HCT116 (cell line): ENCODE data around the gene FTCD. TPM values are rescaled to one million over a fixed set of nuclear protein-coding genes. Genes with fewer than 3 reads are reported as not detected.

Experiments
- ATAC-seq: fragments of 200-7000 bp; cut with Tn5 transposase; 2 replicates; pipeline ENCODE4 v1.9.1; 2020; ENCODE audit warnings: mild to moderate bottlenecking, moderate library complexity
- BruUV-seq: library from RNA; stranded (reverse); fragments of 400-500 nt; replicated peaks from 2 replicates; lab custom pipeline; 2021; lab: Mats Ljungman, UMichigan
- CTCF ChIA-PET: fragments of 300-600 bp; sonication (Branson Sonifier 250); formaldehyde crosslinking; loops from one replicate; lab custom pipeline; 2021; ENCODE audit warnings: antibody characterized with exemption; lab: Charles Lee
- POLR2A ChIA-PET: fragments of 300-600, 350-600 bp; sonication (Branson Sonifier 250); formaldehyde crosslinking; loops from one replicate; lab custom pipeline; 2021; ENCODE audit warnings: antibody characterized with exemption; lab: Charles Lee
- RAD21 ChIA-PET, 2 experiments: fragments of 300-600 bp; sonication (Branson Sonifier 250); formaldehyde crosslinking; loops; one replicate each; lab custom pipeline; 2023; ENCODE audit warnings: low total read pairs in 2 of 2; ENCODE audit not compliant: uncharacterized antibody in 2 of 2, unreplicated experiment in 2 of 2, low non-redundant PET in 1 of 2; lab: Charles Lee
- DNase-seq: peaks from one replicate; pipeline ENCODE4 v3.0.0-alpha.2; 2010; ENCODE audit warnings: low read depth, low spot score
- H2AFZ ChIP-seq: fragments of 200-600 bp; shearing (Covaris generic), sonication (generic); 2 replicates; pipeline ENCODE4 v1.6.1; 2017; ENCODE audit warnings: low read depth, mixed run types, mixed read lengths, antibody characterized with exemption, low read length; ENCODE audit not compliant: poor library complexity, severe bottlenecking
- H3K27ac ChIP-seq: 2 replicates; pipeline ENCODE4 v1.5.1; 2012; ENCODE audit warnings: low read depth, low read length
- H3K27me3 ChIP-seq: fragments of 200-600 bp; sonication (generic); 2 replicates; pipeline ENCODE4 v1.6.1; 2016; ENCODE audit warnings: mixed run types, low read length, mixed read lengths; ENCODE audit not compliant: insufficient read depth
- H3K36me3 ChIP-seq, 2 experiments: fragments of 200-500 bp in 1 of 2; fragments of 200-600 bp in 1 of 2; sonication (Bioruptor generic) in 1 of 2; sonication (generic) in 1 of 2; 2 replicates each; pipeline versions ENCODE4 v1.5.1 to v1.6.1; 2014 to 2016; ENCODE audit warnings: low read length in 2 of 2, inconsistent platforms in 1 of 2, mixed read lengths in 1 of 2, mixed run types in 1 of 2; ENCODE audit not compliant: insufficient read depth in 2 of 2, control insufficient read depth in 1 of 2
- H3K4me1 ChIP-seq, 2 experiments: fragments of 200-600 bp in 1 of 2; sonication (generic) in 1 of 2; 2 replicates each; pipeline versions ENCODE4 v1.5.1 to v1.6.1; 2012 to 2017; ENCODE audit warnings: low read length in 2 of 2, inconsistent platforms in 1 of 2, mild to moderate bottlenecking in 1 of 2, mixed read lengths in 1 of 2, mixed run types in 1 of 2, moderate library complexity in 1 of 2; ENCODE audit not compliant: insufficient read depth in 2 of 2, control insufficient read depth in 1 of 2
- H3K4me2 ChIP-seq: fragments of 200-600 bp; sonication (generic); 2 replicates; pipeline ENCODE4 v1.6.1; 2017; ENCODE audit warnings: mixed run types, low read length, mixed read lengths
- H3K4me3 ChIP-seq, 2 experiments: fragments of 200-600 bp in 1 of 2; sonication (generic) in 1 of 2; replicated peaks in 1 of 2; 2 replicates each; pipeline ENCODE4 v1.5.1; 2011 to 2016; ENCODE audit warnings: low read length in 2 of 2, control low read depth in 1 of 2, low read depth in 1 of 2, mild to moderate bottlenecking in 1 of 2, mixed read lengths in 1 of 2, mixed run types in 1 of 2
- H3K79me2 ChIP-seq: fragments of 200-600 bp; sonication (generic); 2 replicates; pipeline ENCODE4 v1.6.1; 2017; ENCODE audit warnings: mild to moderate bottlenecking, mixed run types, low read length, moderate library complexity, mixed read lengths; ENCODE audit not compliant: insufficient read depth
- H3K9ac ChIP-seq: fragments of 200-600 bp; sonication (generic); 2 replicates; pipeline ENCODE4 v1.6.1; 2016; ENCODE audit warnings: low read length, mixed read lengths
- H3K9me2 ChIP-seq: fragments of 200-600 bp; sonication (generic), shearing (Covaris generic); 2 replicates; pipeline ENCODE4 v1.6.1; 2017; ENCODE audit warnings: mixed run types, mild to moderate bottlenecking, moderate library complexity; ENCODE audit not compliant: insufficient read depth
- H3K9me3 ChIP-seq, 2 experiments: fragments of 200-500 bp in 1 of 2; fragments of 200-600 bp in 1 of 2; sonication (Bioruptor generic) in 1 of 2; sonication (generic) in 1 of 2; 2 replicates each; pipeline ENCODE4 v1.6.1; 2014 to 2017; ENCODE audit warnings: low read length in 2 of 2, mixed read lengths in 2 of 2, inconsistent platforms in 1 of 2, low read depth in 1 of 2, mild to moderate bottlenecking in 1 of 2, mixed run types in 1 of 2, moderate library complexity in 1 of 2; ENCODE audit not compliant: control insufficient read depth in 1 of 2, insufficient read depth in 1 of 2
- H4K20me1 ChIP-seq: fragments of 200-600 bp; sonication (generic), shearing (Covaris generic); 2 replicates; pipeline ENCODE4 v1.6.1; 2017; ENCODE audit warnings: mixed run types, mild to moderate bottlenecking, moderate library complexity; ENCODE audit not compliant: insufficient read depth
- ATF3 ChIP-seq: IDR thresholded peaks from 2 replicates; pipeline ENCODE4 v1.6.1; 2012
- CBX3 ChIP-seq: IDR thresholded peaks from 2 replicates; pipeline ENCODE4 v1.6.1; 2012; ENCODE audit warnings: low read depth
- CEBPB ChIP-seq: IDR thresholded peaks from 2 replicates; pipeline ENCODE4 v1.6.1; 2012; ENCODE audit warnings: low read depth
- EGR1 ChIP-seq: IDR thresholded peaks from 2 replicates; pipeline ENCODE4 v1.6.1; 2012; ENCODE audit warnings: low read depth
- ELF1 ChIP-seq: IDR thresholded peaks from 2 replicates; pipeline ENCODE4 v1.6.1; 2012; ENCODE audit warnings: low read depth, borderline replicate concordance
- JUND ChIP-seq: IDR thresholded peaks from 2 replicates; pipeline ENCODE4 v1.6.1; 2012
- POLR2A ChIP-seq: IDR thresholded peaks from 2 replicates; pipeline ENCODE4 v1.7.0; 2011; ENCODE audit warnings: borderline replicate concordance; ENCODE audit not compliant: insufficient read depth, insufficient read length; ENCODE audit errors: extremely low read depth
- RAD21 ChIP-seq: IDR thresholded peaks from 2 replicates; pipeline ENCODE4 v1.6.1; 2012; ENCODE audit warnings: low read depth, mild to moderate bottlenecking
- REST ChIP-seq: IDR thresholded peaks from 2 replicates; pipeline ENCODE4 v1.6.1; 2012; ENCODE audit warnings: low read depth
- SIN3A ChIP-seq: IDR thresholded peaks from 2 replicates; pipeline ENCODE4 v1.6.1; 2012; ENCODE audit warnings: low read depth
- SP1 ChIP-seq: IDR thresholded peaks from 2 replicates; pipeline ENCODE4 v1.6.1; 2012; ENCODE audit warnings: low read depth
- SRF ChIP-seq: IDR thresholded peaks from 2 replicates; pipeline ENCODE4 v1.6.1; 2012; ENCODE audit warnings: low read depth
- TCF7L2 ChIP-seq: IDR thresholded peaks from 2 replicates; pipeline ENCODE4 v1.7.0; 2011; ENCODE audit warnings: borderline replicate concordance, inconsistent platforms; ENCODE audit not compliant: insufficient read depth, insufficient read length; ENCODE audit errors: extremely low read depth
- ZBTB33 ChIP-seq: IDR thresholded peaks from 2 replicates; pipeline ENCODE4 v1.6.1; 2011; ENCODE audit warnings: mild to moderate bottlenecking, low read length, moderate library complexity; ENCODE audit not compliant: insufficient replicate concordance; ENCODE audit errors: extremely low read depth
- intact Hi-C: fragments of 100-400 bp; cut with micrococcal nuclease; formaldehyde crosslinking; loops from 2 replicates; pipeline ENCODE4 v1.10.0; 2022
- total RNA-seq: library from RNA; stranded (reverse); gene quantifications from one replicate; pipeline ENCODE4 v1.2.1, GENCODE V29; 2021; ENCODE audit not compliant: unreplicated experiment

FTCD gene
- total RNA-seq, 1 experiment from 2014 or later = 2.5 TPM

GRCh38 chr21:46187814-46188213 is 32.4 kb upstream of the FTCD start (continued):
- no peak for TF ChIP-seq TCF7L2
- no peak for TF ChIP-seq SIN3A
- no peak for TF ChIP-seq POLR2A
- no peak for TF ChIP-seq REST
- no peak for TF ChIP-seq JUND

GRCh38 chr21:46187261-46187660 is 31.9 kb upstream of the FTCD start:
- Histone ChIP-seq H3K36me3 (no peaks in the 10 kb centered on the region), H3K9me2 (no peaks in the 10 kb centered on the region), H2AFZ (no peak overlapping the region), H3K27ac (no peak overlapping the region), H3K4me2 (no peak overlapping the region), H3K4me3 (no peak overlapping the region), H3K27me3 (no peaks in the 10 kb centered on the region), H3K79me2 (no peaks in the 10 kb centered on the region), H3K9me3 (no peaks in the 10 kb centered on the region), H3K4me1 (peaks cover 14 to 19% of the 10 kb centered on the region in 2 experiments), H3K9ac (no peak overlapping the region), H4K20me1 (no peaks in the 10 kb centered on the region)
- no TSS peak for BruUV-seq
- TF ChIP-seq REST = no peak
- no peak for TF ChIP-seq ELF1
- no peak for TF ChIP-seq RAD21
- no peak for TF ChIP-seq CBX3
- TF ChIP-seq JUND = no peak
- TF ChIP-seq SP1 = no peak
- TF ChIP-seq ZBTB33 = no peak
- TF ChIP-seq SRF = no peak
- TF ChIP-seq ATF3 = no peak
- TF ChIP-seq CEBPB = no peak
- no peak for TF ChIP-seq POLR2A
- TF ChIP-seq EGR1 = no peak
- DNase-seq (no peak), ATAC-seq (no peak)
- intact Hi-C loops = no loop called here
- ChIA-PET CTCF (no interaction called here), RAD21 (no interaction called here), POLR2A (no interaction called here)
